ENCODE results near the gene SNAI3.
A peak's percentile ranks its signal among the peaks of the same experiment; 100 is the strongest.

Gene SNAI3

GRCh38 chr16:88629835-88630234 is 56.5 kb downstream of the SNAI3 start:
- H3K27ac ChIP-seq: no peak overlapping the region
- TF ChIP-seq CTCF (IDR thresholded peaks at IDR 0.05) (no peak), ZFX (IDR thresholded peaks at IDR 0.05; ENCODE audit: borderline replicate concordance) (no peak)

- H3K27ac ChIP-seq: peak overlapping the region; percentile 8; the same call in 1 of the 2 replicates
- peak; percentile 60 for TF ChIP-seq CTCF (IDR thresholded peaks at IDR 0.05)
- TF ChIP-seq ZFX (IDR thresholded peaks at IDR 0.05; ENCODE audit: borderline replicate concordance): no peak
Observed at GRCh38 chr16:88628512-88628974, 57.8 kb downstream of the SNAI3 start.

All from 22Rv1 (cell line).